Osteoblast (primary cell): Measurements from ENCODE around the gene KANSL1. TPM values are rescaled to one million over a fixed set of nuclear protein-coding genes. Genes with fewer than 3 reads are reported as not detected.

Experiments
- DNase-seq: peaks from one replicate; pipeline ENCODE4 v3.0.0; 2011; ENCODE audit warnings: low spot score, mixed read lengths; ENCODE audit not compliant: insufficient read length; ENCODE audit errors: missing footprints
- H2AFZ ChIP-seq: 2 replicates; pipeline ENCODE4 v1.6.0; 2011; ENCODE audit warnings: mild to moderate bottlenecking, low read length
- H3K27ac ChIP-seq: 2 replicates; pipeline ENCODE4 v1.5.1; 2011; ENCODE audit warnings: mild to moderate bottlenecking, low read depth, low read length, moderate library complexity
- H3K27me3 ChIP-seq: 2 replicates; pipeline ENCODE4 v1.6.0; 2012; ENCODE audit warnings: mild to moderate bottlenecking, control low read depth, inconsistent platforms, low read length, moderate library complexity; ENCODE audit not compliant: insufficient read depth
- H3K36me3 ChIP-seq: 2 replicates; pipeline ENCODE4 v1.5.1; 2011; ENCODE audit warnings: mild to moderate bottlenecking, low read length, control low read depth, moderate library complexity; ENCODE audit not compliant: insufficient read depth
- H3K4me1 ChIP-seq: 2 replicates; pipeline ENCODE4 v1.5.1; 2011; ENCODE audit warnings: mild to moderate bottlenecking, low read length, control low read depth, moderate library complexity; ENCODE audit not compliant: insufficient read depth
- H3K4me2 ChIP-seq: 2 replicates; pipeline ENCODE4 v1.6.0; 2011; ENCODE audit warnings: mild to moderate bottlenecking, low read length; ENCODE audit not compliant: insufficient read depth
- H3K4me3 ChIP-seq: fragments of 200-600 bp; sonication (generic); 3 replicates; pipeline ENCODE4 v1.5.1; 2012; ENCODE audit warnings: mild to moderate bottlenecking, low read length, inconsistent platforms; ENCODE audit not compliant: insufficient read depth
- H3K79me2 ChIP-seq: 2 replicates; pipeline ENCODE4 v1.6.0; 2012; ENCODE audit warnings: mild to moderate bottlenecking, low read length, control low read depth, inconsistent platforms; ENCODE audit not compliant: insufficient read depth
- H3K9me3 ChIP-seq: 2 replicates; pipeline ENCODE4 v1.5.1; 2011; ENCODE audit warnings: low read depth, low read length, control low read depth
- H4K20me1 ChIP-seq: 2 replicates; pipeline ENCODE4 v1.6.0; 2012; ENCODE audit warnings: mild to moderate bottlenecking, low read length, control low read depth; ENCODE audit not compliant: insufficient read depth
- CTCF ChIP-seq: IDR thresholded peaks from 2 replicates; pipeline ENCODE4 v1.5.1; 2011; ENCODE audit warnings: mild to moderate bottlenecking, low read depth, low read length, moderate library complexity; ENCODE audit errors: extremely low read depth
- total RNA-seq: library from RNA; depleted of rRNA; stranded (reverse); fragments of >200 nt; gene quantifications from 2 replicates; pipeline ENCODE4 v1.2.3, GENCODE V29; 2012

The KANSL1 gene
- total RNA-seq, 1 donor, result 151 TPM

- Histone ChIP-seq H3K27me3 (no peaks in the 10 kb centered on the region), H4K20me1 (peaks cover 84% of the 10 kb centered on the region), H3K9me3 (no peaks in the 10 kb centered on the region), H3K4me3 (no peak overlapping the region), H3K36me3 (no peaks in the 10 kb centered on the region), H3K4me2 (peak overlapping the region; percentile 38), H2AFZ (no peak overlapping the region), H3K27ac (peak overlapping the region; percentile 36), H3K79me2 (peaks cover 99% of the 10 kb centered on the region), H3K4me1 (peaks cover 48% of the 10 kb centered on the region)
- TF ChIP-seq CTCF, result no peak
- DNase-seq, result no peak
Measured at GRCh38 chr17:46158323-46159296, 34.6 kb downstream of the KANSL1 start.

DNA sequence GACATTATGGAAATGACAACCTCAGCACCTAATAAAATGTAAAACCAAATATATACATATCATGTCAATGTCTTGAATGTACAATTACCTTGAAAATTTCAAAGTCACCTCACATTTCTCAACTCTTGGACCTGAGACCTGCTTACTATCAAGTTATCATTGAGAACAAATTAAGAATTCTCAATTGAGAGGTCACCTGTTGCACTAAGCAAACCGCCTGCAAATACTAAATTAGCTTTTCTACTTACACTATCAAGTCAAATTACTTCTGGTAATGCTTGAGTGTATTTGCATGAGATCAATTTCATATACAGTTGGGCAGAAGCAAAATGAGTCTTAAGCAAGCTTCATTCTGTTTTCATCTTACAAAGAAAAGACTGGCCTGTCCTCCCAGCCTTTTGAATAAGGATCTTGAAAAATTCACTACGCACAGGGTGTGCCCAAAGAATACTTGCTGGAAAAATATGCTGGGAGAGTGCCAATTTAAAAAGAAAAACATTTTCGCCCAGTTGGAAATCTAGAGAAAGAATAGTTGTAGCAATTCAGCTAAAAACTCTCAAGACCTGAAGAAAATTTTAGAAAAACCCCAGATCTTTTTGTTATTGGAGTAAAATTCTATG is 35.7 kb downstream of the KANSL1 start:
- peaks cover 99% of the 10 kb centered on the region for H3K79me2 ChIP-seq
- no peak for TF ChIP-seq CTCF
- peak overlapping the region; percentile 38 for H3K4me2 ChIP-seq
- H3K27me3 ChIP-seq, result no peaks in the 10 kb centered on the region
- no peak overlapping the region for H2AFZ ChIP-seq
- no peaks in the 10 kb centered on the region for H3K9me3 ChIP-seq
- H4K20me1 ChIP-seq, result peaks cover 84% of the 10 kb centered on the region
- H3K4me1 ChIP-seq, result peaks cover 50% of the 10 kb centered on the region
- H3K36me3 ChIP-seq, result no peaks in the 10 kb centered on the region
- peak overlapping the region; percentile 36 for H3K27ac ChIP-seq
- H3K4me3 ChIP-seq, result no peak overlapping the region
- peak; percentile 74 for DNase-seq

GRCh38 chr17:46154151-46154816 is 38.9 kb downstream of the KANSL1 start:
- Histone ChIP-seq H3K4me3 (no peak overlapping the region), H3K4me2 (peak overlapping the region; percentile 28), H3K79me2 (peaks cover 98% of the 10 kb centered on the region), H4K20me1 (peaks cover 91% of the 10 kb centered on the region), H3K27ac (peak overlapping the region; percentile 6), H3K36me3 (no peaks in the 10 kb centered on the region), H3K9me3 (no peaks in the 10 kb centered on the region), H3K4me1 (peaks cover 43% of the 10 kb centered on the region), H3K27me3 (no peaks in the 10 kb centered on the region), H2AFZ (no peak overlapping the region)
- DNase-seq, result no peak
- TF ChIP-seq CTCF, result no peak
